Mesenteric fat pad (tissue), 1 donor: ENCODE data around the gene GPC6. TPM values are rescaled to one million over a fixed set of nuclear protein-coding genes. Genes with fewer than 3 reads are reported as not detected.
"Not testable (repeated sequence)": the region's sequence is repeated elsewhere in the genome, so short reads cannot be mapped to it uniquely, and the experiment has no call there.

ENCODE experiments used
- DNase-seq: peaks from one replicate; pipeline ENCODE4 v3.0.0-alpha.2; 2020; ENCODE audit warnings: low spot score
- total RNA-seq: library from RNA; stranded (reverse); fragmentation: NEBNext Ultra II Directional; extraction: Animal tissue kit (Norgen Biotek cat#: 25700); gene quantifications from one replicate; pipeline ENCODE4 v1.2.1, GENCODE V29; 2021
- donor health status: DM: yes; HTN: yes; CAD: no.

The GPC6 gene
- total RNA-seq, 1 donor from 2014 or later: 23.1 TPM

DNA sequence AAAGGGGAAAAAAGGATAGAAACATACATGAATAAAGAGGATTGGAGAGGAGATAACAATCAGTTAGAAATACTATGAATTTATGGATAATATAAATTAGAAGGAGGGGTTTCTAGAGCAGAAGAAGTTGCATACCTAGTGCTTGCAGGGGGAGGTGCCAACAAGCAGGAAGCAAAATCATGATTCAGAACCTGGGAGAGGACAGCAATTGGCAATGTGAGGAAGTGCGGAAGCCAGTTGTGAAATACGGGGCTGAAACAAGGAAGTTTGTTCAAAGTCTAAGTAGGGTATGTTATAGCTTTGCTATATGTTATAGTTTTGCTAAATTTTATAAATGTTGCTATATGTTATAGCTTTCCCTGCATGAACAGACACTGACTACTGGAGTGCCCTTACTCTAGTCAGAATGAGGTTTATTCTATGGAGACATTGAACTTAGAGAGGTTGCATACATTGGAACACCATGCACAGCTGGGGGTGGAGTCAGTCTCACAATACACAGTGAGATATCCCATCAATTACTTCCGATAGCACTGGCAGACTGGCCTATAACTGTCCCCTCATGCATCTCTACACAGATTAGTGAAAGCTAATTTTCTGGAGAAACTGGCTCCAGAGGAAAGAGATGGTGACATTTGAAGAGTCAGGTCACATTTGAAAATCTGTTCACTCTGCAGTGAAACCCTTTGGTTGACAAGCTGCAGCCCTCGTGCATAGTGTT, 92.1 kb downstream of the GPC6 start:
- DNase-seq: no peak

DNA sequence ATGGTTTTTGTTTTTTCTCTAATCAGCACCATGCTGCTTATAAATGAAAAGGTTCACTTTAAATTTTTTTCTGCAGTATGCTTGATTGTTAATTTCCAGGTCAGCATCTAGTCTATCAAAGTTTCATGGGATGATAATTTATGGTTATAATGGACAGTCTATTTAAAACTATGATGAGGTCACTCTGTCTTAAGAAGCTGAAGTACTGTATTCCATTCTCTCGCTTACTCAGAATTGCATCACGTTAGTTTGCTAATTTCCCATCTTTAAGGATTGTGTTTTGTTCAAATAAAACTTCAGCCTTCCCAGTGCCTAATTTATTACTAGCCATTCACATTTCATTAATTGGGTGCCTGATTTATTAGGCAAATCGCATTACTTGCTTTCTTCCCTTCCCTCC, 94.3 kb downstream of the GPC6 start:
- no peak for DNase-seq

DNA sequence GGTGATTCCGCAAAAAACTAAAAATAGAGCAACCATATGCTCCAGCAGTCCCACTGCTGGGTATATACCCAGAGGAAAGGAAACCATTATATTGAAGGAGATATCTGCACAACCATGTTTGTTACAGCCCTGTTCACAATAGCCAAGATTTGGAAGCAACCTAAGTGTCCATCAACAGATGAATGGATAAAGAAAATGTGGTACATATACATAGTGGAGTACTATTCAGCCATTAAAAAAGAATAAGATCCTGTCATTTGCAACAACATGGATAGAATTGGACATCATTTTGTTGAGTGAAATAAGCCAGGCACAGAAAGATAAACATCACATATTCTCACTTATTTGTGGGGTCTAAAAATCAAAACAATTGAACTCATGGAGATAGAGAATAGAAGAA, 97.3 kb downstream of the GPC6 start:
- DNase-seq: not testable (repeated sequence)

DNA sequence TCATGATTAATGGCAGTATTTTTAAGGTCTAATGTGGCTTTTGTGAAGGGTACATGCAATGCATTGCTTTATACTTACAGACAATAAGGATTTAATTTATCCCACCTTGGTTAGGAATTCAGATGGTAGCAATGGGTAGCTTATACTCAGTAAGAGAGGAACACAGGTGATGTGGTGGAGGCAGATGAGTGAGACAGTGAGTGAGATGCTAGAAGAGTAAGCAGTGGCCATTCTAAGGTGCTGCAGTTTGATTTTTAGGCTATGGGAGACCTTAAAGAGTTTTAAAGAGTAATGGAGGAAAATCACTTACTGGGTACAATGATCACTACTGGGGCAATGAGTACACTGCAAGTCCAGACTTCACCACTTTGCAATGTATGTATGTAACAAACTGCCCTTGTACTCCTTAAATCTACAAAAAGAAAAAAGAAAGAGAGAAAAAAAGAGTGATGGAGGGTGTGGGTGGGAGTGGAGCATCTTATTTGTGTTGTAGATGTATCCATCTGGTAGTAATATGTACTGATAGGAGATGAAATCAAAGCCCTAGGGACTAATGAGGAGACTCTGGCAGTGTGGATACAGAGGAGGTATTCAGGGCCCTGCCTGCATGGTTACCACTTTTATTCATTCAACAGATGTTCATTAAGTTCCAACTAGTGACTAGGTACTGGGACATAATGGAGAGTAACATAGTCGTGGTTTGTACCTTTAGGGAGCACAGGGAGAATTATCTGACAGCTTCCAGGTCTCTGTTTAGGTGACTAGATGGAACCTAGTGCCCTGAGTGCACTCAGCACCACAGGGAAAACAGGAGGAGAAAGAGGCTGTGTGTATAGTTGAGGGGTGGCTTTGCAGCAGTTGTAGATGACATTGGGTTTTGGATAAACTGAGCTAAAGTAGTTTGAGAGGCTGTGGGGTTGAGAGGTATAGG, 99.0 kb downstream of the GPC6 start:
- no peak for DNase-seq

DNA sequence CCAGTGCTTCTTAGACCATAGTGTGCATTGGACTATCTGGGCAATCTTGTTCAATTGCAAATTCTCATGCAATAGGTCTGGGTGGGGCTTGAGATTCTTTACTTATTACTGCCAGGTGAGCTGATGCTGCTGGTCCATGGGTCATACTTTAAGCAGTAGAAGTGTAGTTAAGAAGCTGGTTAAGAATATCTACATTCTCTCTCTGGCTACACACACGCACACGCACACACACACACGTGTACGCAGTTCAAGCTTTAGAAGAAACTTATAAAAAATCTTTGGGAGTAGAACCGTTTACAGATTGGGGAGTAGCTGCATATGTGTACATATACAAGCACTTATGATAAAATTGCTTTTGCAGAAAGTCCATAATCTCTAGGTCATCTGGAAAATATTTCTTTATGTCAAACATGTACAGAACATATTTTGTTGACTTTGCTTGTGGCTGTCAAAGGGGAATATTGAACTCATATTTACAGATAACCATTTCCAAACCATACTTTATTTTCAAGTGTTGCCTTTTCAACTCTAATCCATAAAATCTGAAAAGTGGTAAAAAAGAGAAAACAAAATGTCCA, 99.7 kb downstream of the GPC6 start:
- DNase-seq: no peak

DNA sequence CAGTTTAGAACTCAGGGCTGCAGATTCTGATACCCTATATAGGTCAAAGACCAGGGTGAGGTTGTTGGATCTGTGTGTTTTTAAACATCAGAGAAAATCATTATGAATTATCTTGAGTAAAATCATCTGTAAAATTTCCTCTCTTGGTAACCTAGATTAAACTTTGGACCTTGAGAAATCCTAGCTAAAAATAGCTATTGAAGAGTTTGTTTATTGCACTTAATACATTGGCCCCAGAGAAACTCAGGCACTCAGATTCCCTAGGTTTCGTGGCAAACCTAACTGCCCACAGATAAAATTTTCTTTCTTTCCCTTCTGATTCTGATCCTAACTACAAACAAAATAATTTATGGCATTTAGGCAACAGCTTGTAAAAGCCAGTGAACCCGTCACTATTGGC, 102.3 kb downstream of the GPC6 start:
- no peak for DNase-seq

DNA sequence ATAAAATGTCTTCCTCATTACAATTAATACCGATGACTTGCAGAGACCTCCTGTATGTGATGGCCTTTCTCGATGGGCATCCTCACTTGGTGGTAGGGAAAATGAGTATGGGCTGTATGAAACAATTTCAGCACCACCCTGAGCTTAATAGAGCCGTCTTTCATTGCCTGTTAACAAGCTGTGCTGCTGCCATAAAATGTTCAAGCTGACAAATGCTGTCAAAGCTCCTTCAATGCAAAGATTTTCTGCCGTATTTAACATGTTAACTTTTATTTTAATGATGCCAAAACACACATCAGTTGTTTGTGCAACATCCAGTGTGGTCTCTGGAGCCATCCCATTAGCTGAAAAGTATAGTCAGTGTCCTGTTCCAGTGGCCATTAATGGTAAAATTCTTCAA, 110.1 kb downstream of the GPC6 start:
- no peak for DNase-seq

DNA sequence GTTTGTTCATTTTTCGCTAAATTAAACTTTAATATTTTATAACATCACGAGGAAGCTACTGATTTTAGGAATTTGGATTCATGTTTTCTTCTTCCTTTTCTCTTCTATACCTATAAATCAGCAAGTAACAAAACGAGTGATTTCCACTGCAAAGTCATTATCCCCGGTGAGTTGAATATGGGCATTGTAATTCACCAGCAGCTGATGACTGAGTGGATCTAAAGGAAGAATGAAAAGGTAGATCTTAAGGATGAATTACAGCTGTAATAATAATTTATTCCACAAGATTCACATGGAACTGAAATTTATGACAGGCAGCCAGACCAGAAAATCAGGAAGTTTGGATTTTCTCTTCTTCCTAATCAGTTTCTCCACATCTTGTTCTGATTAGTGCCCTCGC, 111.4 kb downstream of the GPC6 start:
- DNase-seq: no peak

DNA sequence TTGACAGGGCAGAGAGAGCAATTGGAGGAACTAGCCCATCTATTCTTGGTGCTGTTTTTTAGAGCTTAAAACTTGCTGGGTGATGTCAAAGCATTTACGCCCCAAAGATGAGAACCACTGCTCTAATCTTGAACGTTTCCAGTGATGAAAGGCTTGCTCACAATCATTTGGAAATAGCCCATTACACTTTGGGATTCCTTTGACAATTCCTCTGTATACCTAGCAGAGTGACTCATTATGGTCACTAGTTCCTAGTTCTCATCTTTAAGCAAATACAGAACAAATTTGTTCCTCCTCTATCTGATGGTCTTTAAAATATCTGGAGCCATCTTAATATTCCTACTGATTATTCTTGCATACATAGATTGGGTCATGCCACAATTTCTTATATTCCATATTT, 112.3 kb downstream of the GPC6 start:
- no peak for DNase-seq

DNA sequence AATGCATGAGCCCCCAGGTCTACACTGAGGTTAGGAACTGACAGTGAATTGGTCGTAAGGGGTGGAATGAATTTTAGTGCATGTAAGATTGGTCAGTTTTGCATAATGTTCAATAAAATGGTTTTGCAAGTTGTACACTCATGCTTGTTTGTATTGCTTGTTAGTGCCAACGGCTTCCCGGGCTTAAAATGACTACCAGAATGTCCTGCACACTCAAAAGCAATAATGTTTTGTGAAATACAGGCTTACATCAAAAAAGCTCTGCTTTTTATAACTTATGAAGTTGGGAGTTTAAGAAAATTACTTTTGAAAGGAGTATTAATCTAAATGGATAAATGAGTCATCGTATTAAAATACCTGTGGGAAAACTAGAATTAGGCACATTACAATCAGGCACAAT, 112.9 kb downstream of the GPC6 start:
- no peak for DNase-seq

DNA sequence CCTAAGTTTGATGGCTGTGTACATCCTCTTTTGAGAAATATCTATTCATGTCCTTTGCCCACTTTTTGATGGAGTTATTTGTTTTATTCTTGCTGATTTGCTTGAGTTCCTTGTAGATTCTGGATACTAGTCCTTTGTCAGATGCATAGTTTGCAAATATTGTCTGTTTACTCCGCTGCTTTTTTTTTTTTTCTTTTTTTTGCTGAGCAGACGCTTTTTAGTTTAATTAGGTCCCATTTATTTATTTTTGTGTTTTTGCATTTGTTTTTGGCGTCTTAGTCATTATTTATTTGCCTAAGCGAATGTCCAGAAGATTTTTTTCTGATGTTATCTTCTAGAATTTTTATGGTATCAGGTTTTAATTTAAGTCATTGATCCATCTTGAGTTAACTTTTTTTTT, 114.9 kb downstream of the GPC6 start:
- DNase-seq: no peak

DNA sequence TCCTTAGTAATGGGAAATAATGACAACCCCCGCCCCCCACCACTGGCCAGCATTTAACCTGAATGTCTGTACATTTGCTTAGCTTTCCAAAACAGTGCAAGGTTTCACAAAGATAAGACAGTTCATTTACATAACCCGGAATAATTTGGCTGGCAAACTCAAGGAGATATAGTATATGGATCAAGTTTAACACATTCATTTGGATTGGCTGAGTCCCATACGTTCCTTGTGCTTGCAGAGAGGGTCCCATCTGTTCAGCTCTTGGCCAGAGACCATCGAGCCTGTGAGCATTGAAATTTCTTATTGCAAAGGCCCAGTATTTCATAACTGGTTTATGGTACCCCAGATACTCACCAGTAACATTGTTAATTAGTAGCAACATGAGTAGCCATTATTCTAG, 116.5 kb downstream of the GPC6 start:
- DNase-seq: no peak

DNA sequence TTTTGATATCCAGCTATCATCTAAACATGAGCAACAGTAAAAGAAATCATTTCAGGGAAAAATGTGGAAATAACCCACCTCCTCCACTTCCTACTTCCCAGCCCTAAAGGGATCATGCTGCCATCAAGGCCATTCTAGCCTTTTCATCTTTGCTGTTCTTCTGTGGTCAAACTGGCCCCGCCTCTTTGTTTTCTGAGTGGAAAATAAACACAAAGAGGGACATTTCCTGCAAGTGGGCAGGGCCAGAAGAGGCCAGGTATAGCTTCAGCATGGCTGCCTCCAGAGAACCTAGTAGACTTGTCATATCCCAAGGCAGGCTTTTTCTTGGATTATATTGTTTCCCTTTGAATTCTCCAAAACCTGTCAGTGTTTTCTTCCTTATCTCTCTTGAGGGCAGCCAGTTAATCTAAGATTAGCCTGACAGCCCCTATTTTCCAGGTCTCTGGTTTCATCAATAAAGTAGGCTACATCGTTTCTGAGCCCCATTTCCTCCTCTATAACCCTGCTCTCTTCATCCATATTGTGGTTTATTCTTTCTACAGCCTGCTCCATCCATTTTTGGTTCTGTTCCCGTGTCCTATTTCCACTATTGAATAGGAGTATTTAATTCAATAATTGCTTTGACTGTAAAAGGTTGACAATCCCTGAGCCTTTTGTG, 117.6 kb downstream of the GPC6 start:
- no peak for DNase-seq

DNA sequence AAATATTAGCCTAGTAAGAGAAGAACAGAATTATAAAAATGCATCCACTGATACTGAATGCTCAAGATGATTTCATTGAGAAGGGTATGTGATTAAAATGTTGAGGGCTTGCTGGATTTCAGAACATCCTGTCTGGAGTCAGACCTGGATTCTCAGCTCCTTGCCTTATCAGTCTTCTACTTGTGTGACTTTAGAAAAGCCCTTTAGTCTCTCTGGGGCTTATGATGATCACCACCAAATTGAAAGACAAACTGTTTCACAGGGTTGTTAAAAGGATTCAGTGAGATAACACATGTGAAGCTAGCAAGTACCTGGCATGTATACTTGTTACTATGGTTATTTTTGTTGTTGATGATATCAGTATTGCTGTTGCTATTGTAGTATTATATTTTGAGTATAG, 118.4 kb downstream of the GPC6 start:
- DNase-seq: no peak

DNA sequence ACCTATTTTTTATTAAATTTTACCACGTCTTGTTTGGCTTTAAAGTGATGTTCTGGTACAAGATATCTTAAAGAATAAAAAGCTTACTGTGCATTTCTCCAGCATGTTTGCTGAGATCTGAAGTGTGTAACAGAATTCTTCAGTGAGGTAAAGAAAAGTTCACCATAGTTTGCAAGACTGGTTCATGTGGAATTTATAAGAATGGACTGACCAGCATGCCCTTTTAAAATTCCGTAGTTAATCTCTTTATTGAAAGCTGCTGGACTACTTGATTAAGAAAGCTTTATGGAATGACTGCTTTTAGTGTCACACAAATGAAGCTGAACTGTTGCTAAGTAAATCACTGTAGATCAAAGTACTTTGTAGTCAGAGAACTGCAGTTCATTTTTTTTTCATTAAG, 119.2 kb downstream of the GPC6 start:
- no peak for DNase-seq

DNA sequence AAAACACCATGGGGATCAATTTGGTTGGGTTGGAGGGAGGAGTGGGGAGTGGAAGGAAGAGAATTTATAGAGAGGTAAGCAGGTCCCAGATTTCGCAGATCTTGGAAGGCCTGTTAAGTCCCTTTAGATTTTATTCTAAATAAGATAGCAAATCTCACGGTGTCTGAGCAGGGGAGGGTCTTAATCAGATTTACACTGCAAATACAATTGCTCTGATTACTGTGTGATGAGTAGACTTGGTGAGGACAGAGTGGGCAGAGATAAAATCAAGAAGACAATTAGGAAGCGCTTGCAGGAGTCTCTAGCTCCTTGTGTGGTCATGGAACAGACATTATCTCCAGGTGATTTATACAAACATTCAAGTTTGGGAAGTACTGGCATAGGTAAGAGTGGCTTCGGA, 126.0 kb downstream of the GPC6 start:
- DNase-seq: no peak

DNA sequence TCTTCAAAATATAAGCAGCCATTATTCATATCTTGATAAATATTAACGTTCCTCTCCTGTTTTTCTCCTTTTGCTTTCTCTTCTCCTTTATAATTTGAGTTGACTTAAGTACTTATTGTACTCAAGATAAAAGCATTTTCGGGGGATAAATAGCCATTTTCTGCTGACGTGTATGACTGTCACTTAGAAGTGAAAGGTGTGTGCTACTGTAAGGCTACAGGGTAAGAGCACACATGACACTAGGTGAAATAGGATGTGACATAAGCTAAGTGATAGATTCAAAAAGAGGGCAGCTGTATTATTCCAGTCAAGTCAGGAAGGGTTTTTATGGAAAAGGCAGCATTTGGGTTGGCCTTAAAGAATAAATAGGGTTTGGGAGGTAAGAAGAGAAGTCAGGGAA, 128.5 kb downstream of the GPC6 start:
- DNase-seq: no peak

DNA sequence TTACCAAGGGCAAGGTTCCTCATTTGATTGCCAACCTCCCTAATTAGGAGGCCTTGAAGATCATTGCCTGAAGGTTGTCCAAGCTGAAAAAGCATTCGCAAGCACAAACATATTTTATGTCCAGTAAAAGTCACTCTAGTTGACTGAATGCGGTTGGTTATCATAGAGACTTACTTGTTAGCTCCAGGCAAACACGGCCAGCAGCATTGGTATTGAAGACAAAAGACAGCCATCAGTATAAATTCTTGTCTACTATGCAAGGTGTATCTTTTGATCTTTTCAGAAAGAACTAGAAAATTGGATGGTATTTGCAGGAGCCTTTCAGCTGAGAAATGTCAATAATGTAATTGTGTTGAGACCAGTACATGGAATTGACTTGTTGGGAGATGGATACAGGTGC, 129.9 kb downstream of the GPC6 start:
- no peak for DNase-seq

DNA sequence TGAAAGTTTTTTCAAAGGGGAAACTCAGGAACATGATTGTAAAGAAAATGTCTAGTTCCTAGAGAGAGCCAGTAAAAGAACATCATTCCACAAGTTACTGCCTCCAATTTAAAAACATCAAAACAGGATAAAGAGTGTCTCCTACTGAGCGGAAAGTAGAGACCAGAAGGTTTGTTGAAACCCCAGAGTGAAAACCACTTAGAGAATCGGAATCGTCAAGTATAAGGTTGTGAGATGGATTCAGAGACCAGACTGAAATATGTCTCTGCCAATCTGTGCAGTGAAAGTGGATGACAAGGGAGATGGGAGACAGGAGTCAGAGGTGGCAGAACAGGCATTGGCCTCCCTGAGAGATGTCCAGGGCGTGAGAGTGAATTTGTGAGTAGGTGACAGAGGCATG, 133.4 kb downstream of the GPC6 start:
- DNase-seq: no peak

DNA sequence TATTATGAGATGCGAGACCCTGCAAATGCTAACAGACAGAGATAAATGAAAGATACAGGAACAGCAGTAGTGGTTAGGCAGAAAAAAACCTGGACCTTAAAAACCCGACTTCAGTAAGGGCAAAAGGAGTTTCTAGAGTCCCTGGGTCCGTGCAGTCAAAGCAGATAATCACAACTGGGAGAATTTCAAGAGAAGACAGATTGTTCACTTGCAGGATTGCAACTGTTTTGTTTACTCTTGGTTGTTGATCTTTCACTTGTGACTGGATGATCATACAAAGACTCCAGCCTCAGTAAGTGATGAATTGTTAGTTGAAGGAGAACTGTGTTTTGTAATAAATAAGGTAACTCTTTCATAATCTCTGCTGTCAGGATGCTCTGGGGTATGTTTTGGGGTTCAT, 135.1 kb downstream of the GPC6 start:
- no peak for DNase-seq

DNA sequence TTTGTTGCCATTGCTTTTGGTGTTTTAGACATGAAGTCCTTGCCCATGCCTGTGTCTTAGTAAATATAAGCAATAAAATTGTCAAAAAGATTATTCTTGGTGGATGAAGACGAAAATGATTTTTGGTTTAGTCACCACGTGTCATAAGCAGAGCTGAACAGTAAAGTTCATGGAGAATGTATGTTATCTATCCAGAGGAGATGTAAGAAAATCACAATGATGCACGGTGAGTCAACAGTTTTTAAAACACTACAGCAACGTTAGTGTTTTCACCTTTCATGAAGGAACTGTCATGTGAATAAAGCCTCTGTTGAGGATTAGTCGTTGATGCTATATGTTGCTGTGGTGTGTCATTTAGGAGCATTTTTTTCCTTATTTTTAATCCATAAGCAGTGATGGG, 137.6 kb downstream of the GPC6 start:
- no peak for DNase-seq

DNA sequence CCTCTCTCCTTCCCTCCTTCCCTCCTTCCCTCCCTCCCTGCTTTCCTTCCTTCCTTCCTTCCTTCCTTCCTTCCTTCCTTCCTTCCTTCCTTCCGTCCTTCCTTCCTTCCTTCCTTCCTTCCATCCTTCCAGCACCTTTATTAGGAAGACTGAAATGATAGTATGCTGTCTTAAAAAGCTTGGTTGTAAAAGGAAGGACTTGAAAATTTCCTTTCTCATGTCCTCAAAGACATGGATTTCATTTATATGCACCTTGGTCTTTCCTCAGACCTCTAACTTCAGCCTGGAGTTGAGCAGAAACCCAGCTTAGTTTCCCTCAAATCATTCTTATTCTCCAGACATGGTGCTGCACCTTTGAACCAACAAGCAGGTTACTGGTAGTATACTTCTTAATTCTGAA, 141.7 kb downstream of the GPC6 start:
- no peak for DNase-seq
